Vagina (tissue), 2 donors: Measurements from ENCODE around the gene RBM33.

Experiments
- CTCF ChIP-seq, 3 experiments: fragments of 450-650 bp in 2 of 3; fragments of 200-600 bp in 1 of 3; sonication (generic) in 1 of 3; IDR thresholded peaks; one replicate each; pipeline ENCODE4 v1.5.1; 2017 to 2019; ENCODE audit warnings: antibody characterized with exemption in 3 of 3, mild to moderate bottlenecking in 2 of 3, moderate library complexity in 2 of 3
- POLR2A ChIP-seq, 2 donors: fragments of 450-650 bp; IDR thresholded peaks; one replicate each; pipeline ENCODE4 v1.6.1; 2017; ENCODE audit warnings: antibody characterized with exemption in 2 of 2, mild to moderate bottlenecking in 2 of 2, moderate library complexity in 2 of 2
- POLR2AphosphoS5 ChIP-seq, 2 donors: sonication (generic); formaldehyde crosslinking; IDR thresholded peaks; one replicate each; pipeline ENCODE4 v1.9.0; 2017; ENCODE audit warnings: antibody characterized with exemption in 2 of 2, mild to moderate bottlenecking in 2 of 2, low read depth in 1 of 2; ENCODE audit not compliant: insufficient read depth in 1 of 2

- TF ChIP-seq POLR2A (IDR thresholded peaks at IDR 0.05) (no peak), CTCF (IDR thresholded peaks at IDR 0.05) (no peak), POLR2AphosphoS5 (IDR thresholded peaks at IDR 0.05; ENCODE audit: insufficient read depth in 1 of 2, low read depth in 1 of 2) (no peak)
Measured at GRCh38 chr7:155696747-155697146, 52.3 kb downstream of the RBM33 start.
